ENCODE measurements around the gene HLA-DMA. TPM values are rescaled to one million over a fixed set of nuclear protein-coding genes. Genes with fewer than 3 reads are reported as not detected.

The HLA-DMA gene
- total RNA-seq, 1 donor from 2014 or later, result 0.26 TPM

GRCh38 chr6:32974541-32975308 is 21.8 kb upstream of the HLA-DMA start:
- DNase-seq (ENCODE audit: low read depth, low spot score), result no peak

GRCh38 chr6:32974016-32974333 is 21.1 kb upstream of the HLA-DMA start:
- no peak for DNase-seq (ENCODE audit: low read depth, low spot score)

- no peak for DNase-seq (ENCODE audit: low read depth, low spot score)
Measured at GRCh38 chr6:32973144-32974015, 20.5 kb upstream of the HLA-DMA start.

GRCh38 chr6:32972353-32973143 is 19.7 kb upstream of the HLA-DMA start:
- no peak for DNase-seq (ENCODE audit: low read depth, low spot score)

GRCh38 chr6:32971581-32972352 is 18.9 kb upstream of the HLA-DMA start:
- peak; percentile 99 for DNase-seq (ENCODE audit: low read depth, low spot score)

GRCh38 chr6:32971242-32971580 is 18.3 kb upstream of the HLA-DMA start:
- no peak for DNase-seq (ENCODE audit: low read depth, low spot score)

- DNase-seq (ENCODE audit: low read depth, low spot score), result no peak
Measured at GRCh38 chr6:32970413-32971241, 17.7 kb upstream of the HLA-DMA start.

- DNase-seq (ENCODE audit: low read depth, low spot score), result no peak
Measured at GRCh38 chr6:32969685-32970412, 17.0 kb upstream of the HLA-DMA start.

- no peak for DNase-seq (ENCODE audit: low read depth, low spot score)
Measured at GRCh38 chr6:32968867-32969684, 16.2 kb upstream of the HLA-DMA start.

GRCh38 chr6:32968093-32968866 is 15.4 kb upstream of the HLA-DMA start, which contains the start of gene BRD2:
BRD2 (plus strand) TSS chr6:32968594; CDS start chr6:32972899, 4,305 bp downstream.
- peak; percentile 84 for DNase-seq (ENCODE audit: low read depth, low spot score)

GRCh38 chr6:32967151-32968091 is 14.5 kb upstream of the HLA-DMA start:
- DNase-seq (ENCODE audit: low read depth, low spot score), result no peak

- no peak for DNase-seq (ENCODE audit: low read depth, low spot score)
Measured at GRCh38 chr6:32964776-32965175, 11.9 kb upstream of the HLA-DMA start.

- no peak for DNase-seq (ENCODE audit: low read depth, low spot score)
Measured at GRCh38 chr6:32963866-32964265, 11.0 kb upstream of the HLA-DMA start.

GRCh38 chr6:32962213-32962826 is 9.4 kb upstream of the HLA-DMA start:
- DNase-seq (ENCODE audit: low read depth, low spot score), result no peak

- DNase-seq (ENCODE audit: low read depth, low spot score), result no peak
Measured at GRCh38 chr6:32960563-32960962, 7.7 kb upstream of the HLA-DMA start.

- DNase-seq (ENCODE audit: low read depth, low spot score), result no peak
Measured at GRCh38 chr6:32956176-32956575, 3.3 kb upstream of the HLA-DMA start.
